K562 (cell line): ENCODE data around the gene LMNTD2. TPM values are rescaled to one million over a fixed set of nuclear protein-coding genes. Genes with fewer than 3 reads are reported as not detected.
A peak's percentile ranks its signal among the peaks of the same experiment; 100 is the strongest.

Source experiments
- CHD1 ChIP-seq: fragments of 200-600 bp; sonication (generic); IDR thresholded peaks from one replicate; pipeline ENCODE4 v1.6.1; 2012; ENCODE audit warnings: mild to moderate bottlenecking, moderate library complexity, low read length, inconsistent platforms
- ESRRB ChIP-seq: fragments of 250-450 bp; sonication (Bioruptor Pico); IDR thresholded peaks from 2 replicates; pipeline ENCODE4 v1.5.0; 2020; ENCODE audit warnings: mild to moderate bottlenecking, moderate library complexity, borderline replicate concordance
- ILK ChIP-seq: fragments of 450-650 bp; IDR thresholded peaks from 2 replicates; pipeline ENCODE4 v1.6.1; 2016; ENCODE audit warnings: missing genetic modification characterization, low read depth, mild to moderate bottlenecking, missing compliant biosample characterization, moderate library complexity, borderline replicate concordance
- KLF6 ChIP-seq: fragments of 250-450 bp; sonication (Bioruptor Pico); IDR thresholded peaks from 2 replicates; pipeline ENCODE4 v1.4.0; 2020; ENCODE audit warnings: mild to moderate bottlenecking, moderate library complexity, borderline replicate concordance
- NCOR1 ChIP-seq: fragments of 450-650 bp; IDR thresholded peaks from 2 replicates; pipeline ENCODE4 v1.6.1; 2016; ENCODE audit warnings: mild to moderate bottlenecking, moderate library complexity
- NFIC ChIP-seq: fragments of 450-650 bp; IDR thresholded peaks from 2 replicates; pipeline ENCODE4 v1.6.1; 2017; ENCODE audit warnings: mild to moderate bottlenecking, inconsistent platforms
- NR2C2 ChIP-seq, 2 experiments: fragments of 200-800 bp in 1 of 2; sonication (Bioruptor generic) in 1 of 2; sonication (generic) in 1 of 2; formaldehyde crosslinking in 1 of 2; IDR thresholded peaks; 2 replicates each; pipeline versions ENCODE4 v1.6.1 to v1.8.0; 2016 to 2022; ENCODE audit warnings: mild to moderate bottlenecking in 1 of 2, missing compliant biosample characterization in 1 of 2, missing genetic modification characterization in 1 of 2, missing genetic modification reagents in 1 of 2
- NRF1 ChIP-seq, 2 experiments: fragments of 450-650 bp; IDR thresholded peaks in 1 of 2; conservative IDR thresholded peaks in 1 of 2; 2 replicates each; pipeline ENCODE4 v1.6.1; 2014; ENCODE audit warnings: mild to moderate bottlenecking in 2 of 2
- POLR2AphosphoS5 ChIP-seq: IDR thresholded peaks from 2 replicates; pipeline ENCODE4 v1.6.1; 2011; ENCODE audit warnings: mild to moderate bottlenecking, low read depth, low read length, moderate library complexity; ENCODE audit not compliant: control insufficient read depth, insufficient read depth
- PRPF4 ChIP-seq: fragments of 200-400 bp; formaldehyde crosslinking; IDR thresholded peaks from one replicate; pipeline ENCODE4 v1.6.1; 2017; ENCODE audit warnings: low read length, low read depth, mild to moderate bottlenecking; ENCODE audit not compliant: insufficient read depth, poor library complexity, severe bottlenecking
- ZKSCAN3 ChIP-seq: fragments of 250-450 bp; sonication (Bioruptor Pico); IDR thresholded peaks from 2 replicates; pipeline ENCODE4 v1.4.0; 2020
- ZNF695 ChIP-seq: fragments of 450-650 bp; formaldehyde crosslinking; IDR thresholded peaks from 2 replicates; pipeline ENCODE4 v1.4.0; 2020; ENCODE audit warnings: mild to moderate bottlenecking, moderate library complexity
- polyA plus RNA-seq, 8 experiments: library from polyadenylated mRNA; depleted of rRNA in 4 of 8; stranded (reverse) in 5 of 8; unstranded in 3 of 8; fragments of >200 nt; fragmentation: Nextera tagmentation in 2 of 8; fragmentation: Illumina TruSeq in 1 of 8; extraction: Ambion mirVana in 2 of 8; extraction: Trizol in 1 of 8; gene quantifications; 2 replicates each; pipeline versions ENCODE4 v1.2.1 to v1.2.3, GENCODE V29; 2011 to 2014; ENCODE audit warnings: inconsistent platforms in 1 of 8, missing spikeins in 1 of 8
- total RNA-seq, 7 experiments: library from RNA; depleted of rRNA in 6 of 7; stranded (reverse); fragments of >200 nt in 6 of 7; fragmentation: Illumina TruSeq in 2 of 7; extraction: Trizol in 2 of 7; gene quantifications; 2 replicates each; pipeline versions ENCODE4 v1.2.1 to v1.2.3, GENCODE V29; 2011 to 2021; ENCODE audit warnings: low replicate concordance in 1 of 7
- TF ChIP-seq, protein P1 (sequence below): sonication (generic); formaldehyde crosslinking; IDR thresholded peaks from 2 replicates; pipeline ENCODE4 v1.8.0; 2022; ENCODE audit warnings: mild to moderate bottlenecking, missing genetic modification reagents
- TF ChIP-seq, protein P2 (sequence below): sonication (generic); formaldehyde crosslinking; IDR thresholded peaks from 2 replicates; pipeline ENCODE4 v1.8.1; 2022; ENCODE audit warnings: missing genetic modification reagents
- TF ChIP-seq, protein P3 (sequence below): IDR thresholded peaks from 2 replicates; pipeline ENCODE4 v1.6.1; 2012; ENCODE audit warnings: low read depth, low read length, improper control_type of control experiment, borderline replicate concordance
- TF ChIP-seq, protein P4 (sequence below): fragments of 450-650 bp; formaldehyde crosslinking; IDR thresholded peaks from 2 replicates; pipeline ENCODE4 v1.4.0; 2022; ENCODE audit warnings: mild to moderate bottlenecking, moderate library complexity
- TF ChIP-seq, protein P5 (sequence below): fragments of 450-650 bp; IDR thresholded peaks from 2 replicates; pipeline ENCODE4 v1.6.1; 2017; ENCODE audit warnings: antibody characterized with exemption, mild to moderate bottlenecking

The LMNTD2 gene
- total and polyA plus RNA-seq, 9 of the 15 experiments (the other 6 are each of a cell fraction or from before 2014, with no cell fraction given), result 0.48 to 4.2 (median 1.5) TPM; not detected in 3

DNA sequence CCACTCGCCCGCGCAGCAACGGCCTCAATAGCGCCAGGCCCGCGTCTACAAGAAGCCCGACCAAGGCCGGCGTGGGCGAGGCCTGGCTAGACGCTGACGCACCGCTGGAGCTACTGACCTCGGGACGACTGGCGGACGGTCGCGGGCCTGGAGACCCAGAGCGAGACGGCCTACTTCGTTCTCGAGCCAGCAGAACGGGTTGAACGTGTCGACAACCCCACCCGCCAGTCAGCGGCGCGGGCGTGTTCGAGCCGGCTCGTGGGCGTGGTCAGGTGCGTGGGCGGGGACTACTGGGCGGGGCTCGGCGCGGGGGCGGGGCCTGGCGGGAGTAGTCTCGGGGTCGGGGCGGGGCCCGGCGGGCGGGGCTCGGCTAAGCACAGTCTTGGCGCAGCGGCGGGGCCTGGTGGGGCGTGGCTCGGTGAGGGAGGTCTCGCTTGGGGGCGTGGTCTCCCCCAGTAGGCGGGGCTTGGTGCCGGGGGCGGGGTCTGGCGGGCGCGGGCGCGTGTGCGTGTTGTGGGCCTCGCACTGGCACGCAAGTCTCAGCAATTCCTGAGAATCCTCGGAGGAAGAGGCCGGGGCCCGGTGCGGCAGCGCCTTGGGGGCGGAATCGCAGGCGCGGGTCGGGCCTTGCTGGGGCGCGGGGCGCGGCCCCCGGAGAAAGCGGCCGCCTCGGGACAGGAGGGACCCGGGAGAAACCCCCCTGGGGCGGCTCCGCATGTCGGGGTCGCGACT is 53.4 kb downstream of the LMNTD2 start, which contains the start of gene RNH1 (continued):
- TF ChIP-seq ESRRB (no peak), NFIC (no peak; the same call in 1 of the 2 replicates), NR2C2 (CRISPR knock-in tag; IDR thresholded peaks at IDR 0.05) (no peak), NR2C2 (tag; IDR thresholded peaks at IDR 0.05) (peak; percentile 48; the same call in 1 of the 2 replicates), ZNF695 (no peak), CHD1 (peak; percentile 32), NRF1 (conservative IDR thresholded peaks at IDR 0.05 in 1 of 2, IDR thresholded peaks at IDR 0.05 in 1 of 2) (peak; percentile 75 to 84; a peak in 3 of 4 replicates), POLR2AphosphoS5 (peak; percentile 46), ILK (tag) (no peak), KLF6 (CRISPR knock-in tag) (peak; percentile 72; the same call in 1 of the 2 replicates), PRPF4 (no peak), ZKSCAN3 (no peak), NCOR1 (0 out of 2 replicates have a peak, but pooled peaks have one; percentile 10)
- TF ChIP-seq, protein P1, sequence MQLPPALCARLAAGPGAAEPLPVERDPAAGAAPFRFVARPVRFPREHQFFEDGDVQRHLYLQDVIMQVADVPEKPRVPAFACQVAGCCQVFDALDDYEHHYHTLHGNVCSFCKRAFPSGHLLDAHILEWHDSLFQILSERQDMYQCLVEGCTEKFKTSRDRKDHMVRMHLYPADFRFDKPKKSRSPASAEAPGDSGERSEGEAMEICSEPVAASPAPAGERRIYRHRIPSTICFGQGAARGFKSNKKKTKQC, result peak; percentile 37
- TF ChIP-seq, protein P2, sequence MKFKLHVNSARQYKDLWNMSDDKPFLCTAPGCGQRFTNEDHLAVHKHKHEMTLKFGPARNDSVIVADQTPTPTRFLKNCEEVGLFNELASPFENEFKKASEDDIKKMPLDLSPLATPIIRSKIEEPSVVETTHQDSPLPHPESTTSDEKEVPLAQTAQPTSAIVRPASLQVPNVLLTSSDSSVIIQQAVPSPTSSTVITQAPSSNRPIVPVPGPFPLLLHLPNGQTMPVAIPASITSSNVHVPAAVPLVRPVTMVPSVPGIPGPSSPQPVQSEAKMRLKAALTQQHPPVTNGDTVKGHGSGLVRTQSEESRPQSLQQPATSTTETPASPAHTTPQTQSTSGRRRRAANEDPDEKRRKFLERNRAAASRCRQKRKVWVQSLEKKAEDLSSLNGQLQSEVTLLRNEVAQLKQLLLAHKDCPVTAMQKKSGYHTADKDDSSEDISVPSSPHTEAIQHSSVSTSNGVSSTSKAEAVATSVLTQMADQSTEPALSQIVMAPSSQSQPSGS (CRISPR knock-in tag), result no peak
- TF ChIP-seq, protein P3, sequence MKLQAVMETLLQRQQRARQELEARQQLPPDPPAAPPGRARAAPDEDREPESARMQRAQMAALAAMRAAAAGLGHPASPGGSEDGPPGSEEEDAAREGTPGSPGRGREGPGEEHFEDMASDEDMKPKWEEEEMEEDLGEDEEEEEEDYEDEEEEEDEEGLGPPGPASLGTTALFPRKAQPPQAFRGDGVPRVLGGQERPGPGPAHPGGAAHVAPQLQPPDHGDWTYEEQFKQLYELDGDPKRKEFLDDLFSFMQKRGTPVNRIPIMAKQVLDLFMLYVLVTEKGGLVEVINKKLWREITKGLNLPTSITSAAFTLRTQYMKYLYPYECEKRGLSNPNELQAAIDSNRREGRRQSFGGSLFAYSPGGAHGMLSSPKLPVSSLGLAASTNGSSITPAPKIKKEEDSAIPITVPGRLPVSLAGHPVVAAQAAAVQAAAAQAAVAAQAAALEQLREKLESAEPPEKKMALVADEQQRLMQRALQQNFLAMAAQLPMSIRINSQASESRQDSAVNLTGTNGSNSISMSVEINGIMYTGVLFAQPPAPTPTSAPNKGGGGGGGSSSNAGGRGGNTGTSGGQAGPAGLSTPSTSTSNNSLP, result no peak
- TF ChIP-seq, protein P4, sequence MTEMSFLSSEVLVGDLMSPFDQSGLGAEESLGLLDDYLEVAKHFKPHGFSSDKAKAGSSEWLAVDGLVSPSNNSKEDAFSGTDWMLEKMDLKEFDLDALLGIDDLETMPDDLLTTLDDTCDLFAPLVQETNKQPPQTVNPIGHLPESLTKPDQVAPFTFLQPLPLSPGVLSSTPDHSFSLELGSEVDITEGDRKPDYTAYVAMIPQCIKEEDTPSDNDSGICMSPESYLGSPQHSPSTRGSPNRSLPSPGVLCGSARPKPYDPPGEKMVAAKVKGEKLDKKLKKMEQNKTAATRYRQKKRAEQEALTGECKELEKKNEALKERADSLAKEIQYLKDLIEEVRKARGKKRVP (CRISPR knock-in tag), result no peak; the same call in 1 of the 2 replicates
- TF ChIP-seq, protein P5, sequence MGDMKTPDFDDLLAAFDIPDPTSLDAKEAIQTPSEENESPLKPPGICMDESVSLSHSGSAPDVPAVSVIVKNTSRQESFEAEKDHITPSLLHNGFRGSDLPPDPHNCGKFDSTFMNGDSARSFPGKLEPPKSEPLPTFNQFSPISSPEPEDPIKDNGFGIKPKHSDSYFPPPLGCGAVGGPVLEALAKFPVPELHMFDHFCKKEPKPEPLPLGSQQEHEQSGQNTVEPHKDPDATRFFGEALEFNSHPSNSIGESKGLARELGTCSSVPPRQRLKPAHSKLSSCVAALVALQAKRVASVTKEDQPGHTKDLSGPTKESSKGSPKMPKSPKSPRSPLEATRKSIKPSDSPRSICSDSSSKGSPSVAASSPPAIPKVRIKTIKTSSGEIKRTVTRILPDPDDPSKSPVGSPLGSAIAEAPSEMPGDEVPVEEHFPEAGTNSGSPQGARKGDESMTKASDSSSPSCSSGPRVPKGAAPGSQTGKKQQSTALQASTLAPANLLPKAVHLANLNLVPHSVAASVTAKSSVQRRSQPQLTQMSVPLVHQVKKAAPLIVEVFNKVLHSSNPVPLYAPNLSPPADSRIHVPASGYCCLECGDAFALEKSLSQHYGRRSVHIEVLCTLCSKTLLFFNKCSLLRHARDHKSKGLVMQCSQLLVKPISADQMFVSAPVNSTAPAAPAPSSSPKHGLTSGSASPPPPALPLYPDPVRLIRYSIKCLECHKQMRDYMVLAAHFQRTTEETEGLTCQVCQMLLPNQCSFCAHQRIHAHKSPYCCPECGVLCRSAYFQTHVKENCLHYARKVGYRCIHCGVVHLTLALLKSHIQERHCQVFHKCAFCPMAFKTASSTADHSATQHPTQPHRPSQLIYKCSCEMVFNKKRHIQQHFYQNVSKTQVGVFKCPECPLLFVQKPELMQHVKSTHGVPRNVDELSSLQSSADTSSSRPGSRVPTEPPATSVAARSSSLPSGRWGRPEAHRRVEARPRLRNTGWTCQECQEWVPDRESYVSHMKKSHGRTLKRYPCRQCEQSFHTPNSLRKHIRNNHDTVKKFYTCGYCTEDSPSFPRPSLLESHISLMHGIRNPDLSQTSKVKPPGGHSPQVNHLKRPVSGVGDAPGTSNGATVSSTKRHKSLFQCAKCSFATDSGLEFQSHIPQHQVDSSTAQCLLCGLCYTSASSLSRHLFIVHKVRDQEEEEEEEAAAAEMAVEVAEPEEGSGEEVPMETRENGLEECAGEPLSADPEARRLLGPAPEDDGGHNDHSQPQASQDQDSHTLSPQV, result no peak
